Breast epithelium (tissue), 3 donors: Measurements from ENCODE around the gene MCTP2.

Source experiments
- CTCF ChIP-seq, 3 donors: fragments of 450-650 bp; IDR thresholded peaks; one replicate each; pipeline ENCODE4 v1.5.1; 2016 to 2017; ENCODE audit warnings: antibody characterized with exemption in 3 of 3, mild to moderate bottlenecking in 3 of 3, moderate library complexity in 3 of 3
- POLR2A ChIP-seq: fragments of 450-650 bp; IDR thresholded peaks from one replicate; pipeline ENCODE4 v1.6.1; 2016; ENCODE audit warnings: antibody characterized with exemption, mild to moderate bottlenecking, moderate library complexity
- POLR2AphosphoS5 ChIP-seq, 3 donors: sonication (generic); formaldehyde crosslinking; IDR thresholded peaks; one replicate each; pipeline ENCODE4 v1.6.1; 2017; ENCODE audit warnings: antibody characterized with exemption in 3 of 3

- TF ChIP-seq POLR2AphosphoS5 (IDR thresholded peaks at IDR 0.05) (no peak), CTCF (IDR thresholded peaks at IDR 0.05) (no peak), POLR2A (no peak)
These were observed 211.1 kb downstream of the MCTP2 start for GRCh38 chr15:94442480-94442879.
